Fibroblast of skin of left biceps (primary cell): ENCODE measurements around the gene HECA.
"Not testable (repeated sequence)": the region's sequence is repeated elsewhere in the genome, so short reads cannot be mapped to it uniquely, and the experiment has no call there.

Experiments
- DNase-seq, 2 experiments: peaks; one replicate each; pipeline ENCODE4 v3.0.0-alpha.2; 2013; ENCODE audit warnings: low read depth in 2 of 2

Gene HECA

DNA sequence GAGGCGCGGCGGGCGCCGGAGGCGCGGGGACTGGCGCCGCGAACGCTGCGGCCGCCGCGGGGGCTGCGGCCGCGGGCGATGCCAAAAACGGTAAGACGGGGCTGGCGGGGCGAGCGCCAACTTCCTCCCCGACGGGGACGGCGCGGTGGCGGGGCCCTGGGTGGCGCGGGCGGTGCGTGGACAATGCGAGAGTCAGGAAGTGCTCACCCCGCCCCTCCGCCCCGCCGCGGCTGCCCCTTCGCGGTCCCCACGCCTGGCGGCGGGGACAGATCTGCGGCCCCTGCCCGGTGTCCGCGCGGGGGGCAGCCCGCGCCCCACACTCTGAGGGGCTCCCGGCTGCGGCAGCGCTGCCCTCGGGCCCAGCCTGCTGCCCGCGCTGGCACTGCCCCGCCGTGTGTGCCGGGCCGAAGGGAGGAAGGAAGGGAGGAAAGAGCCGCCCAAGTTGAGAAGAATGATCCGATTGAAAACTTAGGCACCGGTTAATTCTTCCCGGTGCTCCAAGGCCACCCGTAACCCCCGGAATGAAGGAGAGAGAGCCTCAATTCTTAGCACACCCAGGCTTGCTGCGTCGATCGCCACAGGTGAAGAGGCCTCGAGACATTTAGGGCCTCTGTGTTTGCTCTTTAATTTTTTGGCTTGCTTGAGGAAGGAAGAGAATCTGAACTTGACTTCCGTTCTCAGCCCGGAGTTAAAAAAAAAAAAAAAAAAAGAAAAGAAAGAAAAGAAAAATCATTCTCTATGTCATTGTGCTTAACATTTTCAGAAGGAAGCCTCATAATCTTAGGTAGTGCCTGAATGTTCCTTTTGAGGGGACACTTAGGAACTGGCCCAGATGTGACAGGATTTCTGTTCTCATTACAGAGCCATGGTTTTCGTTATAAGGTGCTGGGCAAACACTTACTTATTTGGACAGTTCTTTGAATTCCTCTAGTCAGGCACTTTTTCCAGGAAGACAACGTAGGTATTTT lies 982 bp downstream of the HECA start:
- no peak for DNase-seq

- DNase-seq = peak; percentile 59 to 64
Observed at GRCh38 chr6:139137706-139138105, 2.8 kb downstream of the HECA start.

- DNase-seq = not testable (repeated sequence)
Observed at GRCh38 chr6:139140854-139141253, 6.0 kb downstream of the HECA start.

GRCh38 chr6:139142262-139142661 lies 7.4 kb downstream of the HECA start:
- no peak for DNase-seq

GRCh38 chr6:139143111-139143510 lies 8.2 kb downstream of the HECA start:
- DNase-seq = no peak

DNA sequence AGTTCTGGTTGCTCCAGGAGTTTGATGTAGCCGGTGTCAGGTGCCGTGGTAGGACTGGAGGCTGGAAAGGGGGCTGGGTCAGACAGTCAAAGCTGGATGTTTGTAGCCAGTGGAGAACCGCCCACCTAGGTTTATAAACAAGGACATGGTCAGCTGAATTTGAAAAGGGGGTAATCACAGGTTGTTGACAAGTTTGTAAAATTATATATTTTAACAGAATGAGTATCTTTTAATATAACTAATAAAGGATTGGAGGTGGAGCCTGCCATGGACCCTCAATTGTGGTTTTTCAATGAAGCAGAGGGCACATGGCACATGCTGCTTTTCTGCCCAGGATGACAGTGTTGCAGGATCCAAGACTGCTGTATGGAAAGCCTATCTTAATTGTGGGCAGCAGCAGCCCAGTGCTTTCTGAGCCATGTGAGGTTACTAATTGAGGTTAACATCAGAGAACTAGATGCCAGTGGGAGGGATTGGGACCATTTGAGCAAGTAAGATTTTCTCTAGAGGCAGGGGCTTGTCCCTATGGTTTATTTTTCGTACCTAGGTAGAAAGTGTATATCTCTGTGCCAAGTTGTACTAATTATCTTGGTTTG lies 9.7 kb downstream of the HECA start:
- no peak for DNase-seq

DNA sequence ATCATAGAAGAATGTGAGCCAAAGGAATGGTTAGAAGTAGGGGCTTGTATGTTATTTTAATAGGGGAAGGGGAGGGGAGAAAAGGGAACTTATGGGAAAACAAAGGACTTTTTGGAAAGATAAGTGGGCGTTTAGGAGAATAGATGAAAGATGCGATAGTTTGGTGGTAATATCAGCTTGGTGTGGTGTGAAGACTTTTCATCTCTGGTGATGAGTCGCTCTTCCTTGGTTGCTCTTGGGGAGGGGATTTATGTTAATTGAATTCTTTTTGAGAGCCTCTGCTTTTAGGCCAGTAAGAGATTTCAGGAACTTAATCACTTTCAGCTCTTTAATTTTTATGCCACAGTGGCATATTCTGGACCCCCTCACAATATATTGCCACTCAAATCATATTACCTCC lies 10.8 kb downstream of the HECA start:
- no peak for DNase-seq

- no peak for DNase-seq
Observed at GRCh38 chr6:139146317-139146726, 11.4 kb downstream of the HECA start.

DNA sequence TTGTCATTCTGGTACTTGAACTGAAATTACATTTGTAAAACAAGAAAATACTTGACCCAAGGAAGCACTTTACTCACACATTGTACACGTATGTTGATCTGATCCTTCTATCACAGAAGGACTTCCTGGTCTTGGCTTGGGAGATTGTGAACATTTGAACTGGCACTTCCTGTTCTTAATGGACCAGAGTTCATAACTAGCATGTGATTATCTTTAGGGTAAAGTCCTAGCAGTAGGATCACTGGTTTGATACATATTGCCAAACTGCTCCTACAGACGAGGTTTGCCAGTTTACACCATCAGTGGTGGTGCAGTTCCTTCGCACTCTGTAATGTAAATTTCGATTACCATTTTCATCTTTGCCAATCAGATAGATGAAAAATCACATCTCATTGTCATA lies 12.7 kb downstream of the HECA start:
- no peak for DNase-seq

DNA sequence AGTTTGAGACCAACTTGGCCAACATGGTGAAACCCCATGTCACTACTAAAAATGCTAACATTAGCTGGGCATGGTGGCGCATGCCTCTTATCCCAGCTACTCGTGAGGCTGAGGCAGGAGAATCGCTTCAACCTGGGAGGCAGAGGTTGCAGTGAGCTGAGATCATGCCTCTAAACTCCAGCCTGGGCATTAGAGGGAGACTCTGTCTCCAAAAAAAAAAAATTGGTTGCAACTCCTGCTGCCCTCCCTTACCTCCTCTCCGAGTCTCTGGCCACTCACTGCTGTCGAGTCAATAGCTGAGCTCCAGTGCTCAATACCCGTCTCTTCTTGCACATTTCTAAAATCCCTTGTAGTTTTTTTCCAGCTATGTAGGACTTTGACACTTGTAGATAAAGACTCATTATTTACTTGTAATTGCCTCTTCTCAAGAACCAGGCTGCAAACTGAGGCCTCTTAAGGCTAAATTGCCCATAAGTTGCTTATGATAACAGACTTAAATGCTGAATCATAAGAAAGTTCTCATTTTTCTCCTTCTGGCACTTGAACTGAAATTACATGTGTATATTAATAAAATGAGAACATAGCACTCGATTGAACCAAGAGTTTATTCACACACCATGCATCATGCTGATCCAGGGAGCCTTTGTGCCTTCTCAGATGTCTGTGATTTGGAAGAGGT lies 13.8 kb downstream of the HECA start:
- no peak for DNase-seq

DNA sequence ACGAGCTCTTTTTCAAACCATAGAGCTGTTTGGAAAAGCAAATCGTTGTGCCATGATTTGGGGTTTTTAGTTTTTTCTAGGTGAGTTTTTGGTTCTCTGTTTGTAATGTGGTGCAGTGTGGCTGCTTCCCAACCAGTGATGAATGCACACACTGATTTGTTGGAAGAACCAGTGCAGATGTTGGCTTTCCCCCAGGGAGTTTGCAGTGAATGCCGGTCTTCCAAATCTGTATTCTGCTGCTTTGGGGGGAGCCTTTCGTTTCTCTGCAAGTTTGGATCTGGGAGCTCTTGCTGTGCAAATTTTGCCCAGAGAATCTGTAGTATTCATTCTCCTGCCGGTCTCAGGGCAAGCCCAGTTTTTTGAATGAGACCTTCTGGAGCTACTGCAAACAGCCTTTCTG lies 14.5 kb downstream of the HECA start:
- no peak for DNase-seq

DNA sequence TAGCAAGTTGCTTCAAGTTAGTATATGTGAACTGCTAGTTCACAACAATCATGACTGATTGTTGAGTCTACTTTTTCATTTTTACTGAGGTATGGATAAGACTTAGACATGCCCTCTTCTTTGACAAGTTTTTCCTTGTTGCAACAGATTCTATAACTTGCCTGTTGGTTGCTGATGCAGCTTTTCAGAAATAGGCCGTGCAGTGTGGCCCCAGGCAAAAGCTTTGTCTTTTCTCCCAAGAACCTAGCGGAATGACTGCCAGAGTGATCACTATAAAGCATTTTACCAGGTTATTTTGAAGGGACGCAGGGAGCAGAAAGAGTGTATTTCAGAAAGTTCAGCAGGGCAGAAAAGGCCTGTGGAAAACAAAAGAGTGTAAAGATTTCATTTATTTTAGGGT lies 16.0 kb downstream of the HECA start:
- DNase-seq = no peak

GRCh38 chr6:139151425-139152087 lies 16.7 kb downstream of the HECA start:
- no peak for DNase-seq

DNA sequence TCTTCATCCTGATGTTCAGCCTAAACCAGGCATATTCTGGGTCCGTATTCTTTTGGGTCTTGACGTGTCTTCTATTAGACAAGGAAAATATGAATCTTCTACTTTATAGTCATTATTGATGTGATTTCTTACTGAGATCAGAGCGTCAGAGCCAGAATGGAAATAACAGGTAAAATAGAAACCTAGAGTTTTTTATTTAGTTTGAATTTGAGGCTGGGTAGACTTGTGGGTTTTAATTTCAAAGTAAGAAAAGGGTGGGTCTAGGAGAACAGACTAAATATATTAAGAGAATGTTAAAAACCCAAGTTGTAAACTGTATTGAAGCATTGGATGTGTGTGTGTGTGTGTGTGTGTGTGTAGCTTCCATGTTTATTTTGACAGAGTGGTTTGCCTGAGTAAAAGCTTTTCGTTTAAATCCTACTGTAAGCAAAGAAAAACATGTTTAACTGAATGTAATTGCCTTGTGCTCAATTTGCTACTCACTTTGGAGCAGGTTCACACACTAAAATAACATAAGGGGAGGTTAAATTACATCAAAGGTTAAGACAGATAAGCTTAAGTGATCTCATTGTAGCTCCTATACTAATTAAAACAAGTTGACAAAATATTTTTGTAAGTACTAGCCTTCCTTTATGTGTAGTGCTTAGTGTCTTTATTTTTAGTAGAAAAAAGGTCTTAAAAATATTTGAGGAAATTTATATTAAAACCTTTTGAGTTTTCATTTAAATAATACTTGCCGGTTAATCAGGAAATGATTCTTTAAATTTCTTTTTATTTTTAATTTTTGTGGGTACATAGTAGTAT lies 17.4 kb downstream of the HECA start:
- DNase-seq = no peak

- peak in 1 of 2 experiments; percentile 33 for DNase-seq
Observed at GRCh38 chr6:139152892-139153271, 18.0 kb downstream of the HECA start.

DNA sequence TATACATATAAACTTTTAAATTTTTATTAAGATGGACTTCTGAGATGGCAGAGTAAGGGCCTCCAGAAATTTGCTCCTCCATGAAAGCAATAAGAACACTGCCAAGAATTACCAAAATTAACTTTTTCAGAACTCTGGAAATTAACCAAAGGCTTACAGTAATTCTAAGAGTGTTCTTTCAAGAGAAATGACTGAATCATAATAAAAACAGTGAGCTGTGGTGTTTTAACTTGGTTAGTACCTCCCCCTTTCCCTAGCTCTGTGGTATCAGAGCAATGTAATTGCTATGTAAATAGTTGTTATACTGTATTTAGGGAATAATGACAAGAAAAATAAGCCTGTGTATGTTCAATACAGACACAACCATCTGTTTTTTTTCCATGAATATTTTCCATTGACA lies 19.0 kb downstream of the HECA start:
- DNase-seq = peak; percentile 37 to 50

DNA sequence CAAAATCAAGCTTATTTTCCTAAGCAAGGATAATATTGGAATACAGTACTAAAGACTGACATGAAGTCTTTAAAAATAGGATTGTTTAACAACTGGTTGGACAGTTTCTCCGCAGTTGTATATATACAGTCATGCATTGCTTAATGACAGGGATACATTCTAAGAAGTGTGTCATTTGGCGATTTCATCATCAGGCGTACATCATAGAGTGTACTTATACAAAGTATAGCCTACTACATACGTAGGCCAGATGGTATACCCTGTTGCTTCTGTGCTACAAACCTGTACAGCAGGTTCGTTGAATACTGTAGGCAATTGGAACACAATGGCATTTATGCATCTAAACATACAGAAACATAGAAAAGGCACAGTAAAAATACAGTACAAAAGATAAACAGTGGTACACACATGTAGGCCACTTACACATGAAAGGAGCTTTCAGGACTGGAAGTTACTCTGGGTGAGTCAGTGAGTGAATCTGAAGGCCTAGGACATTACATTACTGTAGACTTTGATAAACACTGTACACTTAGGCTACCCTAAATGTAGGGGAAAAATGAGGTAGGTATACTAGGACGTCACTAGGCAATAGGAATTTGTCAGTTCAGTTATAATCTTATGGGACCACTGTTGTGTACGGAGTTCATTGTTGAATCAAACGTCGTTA lies 20.1 kb downstream of the HECA start:
- DNase-seq = no peak

DNA sequence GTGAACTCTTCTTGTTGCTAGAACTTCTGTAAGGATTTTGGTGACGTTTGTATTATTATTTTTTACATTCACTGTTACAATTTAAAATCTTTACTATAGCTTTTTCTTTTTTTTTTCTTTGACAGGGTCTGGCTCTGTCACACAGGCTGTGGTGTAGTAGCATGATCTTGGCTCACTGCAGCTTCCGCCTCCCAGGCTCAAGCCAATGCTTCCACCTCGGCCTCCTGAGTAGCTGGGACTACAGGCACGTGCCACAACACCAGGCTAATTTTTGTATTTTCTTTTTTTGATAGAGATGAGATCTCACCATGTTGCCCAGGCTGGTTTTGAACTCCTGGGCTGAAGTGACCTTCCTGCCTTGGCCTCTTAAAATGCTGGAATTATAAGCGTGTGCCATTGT lies 21.2 kb downstream of the HECA start:
- no peak for DNase-seq

DNA sequence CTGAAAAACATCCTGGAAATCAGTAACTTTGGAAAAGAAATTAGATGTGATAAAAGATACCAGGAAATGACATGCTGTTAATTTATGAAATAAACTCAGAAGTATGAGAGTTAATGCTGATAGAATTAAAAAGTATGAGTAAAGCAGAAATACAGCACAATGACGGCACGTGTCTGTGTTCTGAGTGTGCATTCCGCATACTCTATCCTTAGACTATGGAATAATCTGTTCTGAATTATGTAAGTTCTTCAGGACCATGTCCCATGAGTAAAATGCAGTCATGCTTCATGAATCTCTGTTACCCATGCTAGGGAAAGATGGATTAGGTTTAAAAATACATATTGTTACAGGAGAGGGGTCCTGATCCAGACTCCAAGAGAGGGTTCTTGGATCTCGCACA lies 21.7 kb downstream of the HECA start:
- DNase-seq = peak; percentile 58 to 60

GRCh38 chr6:139157086-139157485 lies 22.2 kb downstream of the HECA start:
- not testable (repeated sequence) for DNase-seq

- no peak for DNase-seq
Observed at GRCh38 chr6:139159016-139159415, 24.1 kb downstream of the HECA start.
